Fibroblast of lung (primary cell): ENCODE data around the gene C12orf60. TPM values are rescaled to one million over a fixed set of nuclear protein-coding genes. Genes with fewer than 3 reads are reported as not detected.

ENCODE experiments used
- DNase-seq, 2 donors: peaks; one replicate each; pipeline versions ENCODE4 v3.0.0 to v3.0.0-alpha.2; 2010; ENCODE audit warnings: low read depth in 2 of 2
- H2AFZ ChIP-seq: 2 replicates; pipeline ENCODE4 v1.5.1; 2012; ENCODE audit warnings: low read length, control low read depth, inconsistent platforms
- H3K27ac ChIP-seq: 2 replicates; pipeline ENCODE4 v1.5.1; 2011; ENCODE audit warnings: low read length, control low read depth; ENCODE audit not compliant: insufficient read depth
- H3K27me3 ChIP-seq: 2 replicates; pipeline ENCODE4 v1.5.1; 2011; ENCODE audit warnings: mild to moderate bottlenecking, low read length; ENCODE audit not compliant: control insufficient read depth, insufficient read depth
- H3K36me3 ChIP-seq: 2 replicates; pipeline ENCODE4 v1.5.1; 2011; ENCODE audit warnings: low read length; ENCODE audit not compliant: control insufficient read depth, insufficient read depth
- H3K4me1 ChIP-seq: 2 replicates; pipeline ENCODE4 v1.5.1; 2011; ENCODE audit warnings: low read length; ENCODE audit not compliant: control insufficient read depth, insufficient read depth; ENCODE audit errors: extremely low read depth
- H3K4me2 ChIP-seq: 2 replicates; pipeline ENCODE4 v1.5.1; 2011; ENCODE audit warnings: low read length, control low read depth; ENCODE audit not compliant: insufficient read depth; ENCODE audit errors: extremely low read depth
- H3K4me3 ChIP-seq, 4 experiments: fragments of 200-600 bp in 1 of 4; sonication (generic) in 1 of 4; replicated peaks in 1 of 4; 2 replicates each; pipeline ENCODE4 v1.5.1; 2011 to 2016; ENCODE audit warnings: low read length in 4 of 4, low read depth in 3 of 4, mild to moderate bottlenecking in 3 of 4, control low read depth in 2 of 4, inconsistent platforms in 1 of 4, mixed read lengths in 1 of 4; ENCODE audit not compliant: insufficient read depth in 1 of 4; ENCODE audit errors: control extremely low read depth in 1 of 4
- H3K79me2 ChIP-seq: 2 replicates; pipeline ENCODE4 v1.5.1; 2012; ENCODE audit warnings: mild to moderate bottlenecking, low read length, inconsistent platforms; ENCODE audit not compliant: control insufficient read depth, insufficient read depth
- H3K9ac ChIP-seq: 2 replicates; pipeline ENCODE4 v1.5.1; 2011; ENCODE audit warnings: mild to moderate bottlenecking, low read length, control low read depth; ENCODE audit not compliant: insufficient read depth
- H3K9me3 ChIP-seq: 2 replicates; pipeline ENCODE4 v1.5.1; 2012; ENCODE audit warnings: low read depth, low read length; ENCODE audit not compliant: control insufficient read depth, insufficient read depth
- H4K20me1 ChIP-seq: 2 replicates; pipeline ENCODE4 v1.5.1; 2011; ENCODE audit warnings: low read length; ENCODE audit not compliant: control insufficient read depth, insufficient read depth; ENCODE audit errors: extremely low read depth
- EZH2 ChIP-seq: IDR thresholded peaks from 2 replicates; pipeline ENCODE4 v1.5.1; 2012; ENCODE audit warnings: low read length, control low read depth, mild to moderate bottlenecking; ENCODE audit errors: missing control alignments
- polyA plus RNA-seq, 2 donors: library from polyadenylated mRNA; depleted of rRNA in 1 of 2; stranded (reverse) in 1 of 2; unstranded in 1 of 2; fragments of >200 nt; gene quantifications; 2 replicates each; pipeline ENCODE4 v1.2.1, GENCODE V29; 2011 to 2012; ENCODE audit warnings: missing spikeins in 1 of 2
- total RNA-seq: library from RNA; depleted of rRNA; stranded (reverse); fragments of >200 nt; gene quantifications from 2 replicates; pipeline ENCODE4 v1.2.1, GENCODE V29; 2014
- TF ChIP-seq, protein P1 (sequence below), 2 donors: IDR thresholded peaks in 1 of 2; conservative IDR thresholded peaks in 1 of 2; 1 replicate in 1 of 2; 2 replicates in 1 of 2; pipeline ENCODE4 v1.5.1; 2011 to 2012; ENCODE audit warnings: low read length in 2 of 2, control low read depth in 1 of 2, inconsistent platforms in 1 of 2, low read depth in 1 of 2, mild to moderate bottlenecking in 1 of 2

Gene C12orf60
- total and polyA plus RNA-seq, 2 donors (not counting 1 experiment from before 2014, with no cell fraction given), result 1.1 to 1.5 TPM

DNA sequence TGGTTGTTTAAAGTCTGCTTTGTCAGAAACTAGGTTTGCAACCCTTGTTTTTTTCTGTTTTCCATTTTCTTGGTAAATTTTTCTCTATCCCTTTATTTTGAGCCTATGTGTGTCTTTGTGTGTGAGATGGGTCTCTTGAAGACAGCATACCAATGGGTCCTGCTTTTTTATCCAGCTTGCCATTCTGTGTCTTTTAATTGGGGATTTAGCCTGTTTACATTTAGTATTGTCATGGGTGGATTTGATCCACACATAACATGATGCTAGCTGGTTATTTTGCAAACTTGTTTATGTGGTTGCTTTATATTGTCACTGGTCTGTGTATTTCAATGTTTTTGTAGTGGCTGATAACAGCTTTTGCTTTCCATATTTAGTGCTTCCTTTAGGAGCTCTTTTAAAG, 57.0 kb downstream of the C12orf60 start:
- Histone ChIP-seq H2AFZ (no peak overlapping the region), H3K4me3 (no peak overlapping the region), H4K20me1 (no peaks in the 10 kb centered on the region), H3K36me3 (no peaks in the 10 kb centered on the region), H3K9ac (no peak overlapping the region), H3K27ac (no peak overlapping the region), H3K27me3 (no peaks in the 10 kb centered on the region), H3K4me2 (no peak overlapping the region), H3K4me1 (no peaks in the 10 kb centered on the region), H3K9me3 (no peaks in the 10 kb centered on the region), H3K79me2 (no peaks in the 10 kb centered on the region)
- no peak for DNase-seq
- no peak for TF ChIP-seq EZH2
- TF ChIP-seq, protein P1, sequence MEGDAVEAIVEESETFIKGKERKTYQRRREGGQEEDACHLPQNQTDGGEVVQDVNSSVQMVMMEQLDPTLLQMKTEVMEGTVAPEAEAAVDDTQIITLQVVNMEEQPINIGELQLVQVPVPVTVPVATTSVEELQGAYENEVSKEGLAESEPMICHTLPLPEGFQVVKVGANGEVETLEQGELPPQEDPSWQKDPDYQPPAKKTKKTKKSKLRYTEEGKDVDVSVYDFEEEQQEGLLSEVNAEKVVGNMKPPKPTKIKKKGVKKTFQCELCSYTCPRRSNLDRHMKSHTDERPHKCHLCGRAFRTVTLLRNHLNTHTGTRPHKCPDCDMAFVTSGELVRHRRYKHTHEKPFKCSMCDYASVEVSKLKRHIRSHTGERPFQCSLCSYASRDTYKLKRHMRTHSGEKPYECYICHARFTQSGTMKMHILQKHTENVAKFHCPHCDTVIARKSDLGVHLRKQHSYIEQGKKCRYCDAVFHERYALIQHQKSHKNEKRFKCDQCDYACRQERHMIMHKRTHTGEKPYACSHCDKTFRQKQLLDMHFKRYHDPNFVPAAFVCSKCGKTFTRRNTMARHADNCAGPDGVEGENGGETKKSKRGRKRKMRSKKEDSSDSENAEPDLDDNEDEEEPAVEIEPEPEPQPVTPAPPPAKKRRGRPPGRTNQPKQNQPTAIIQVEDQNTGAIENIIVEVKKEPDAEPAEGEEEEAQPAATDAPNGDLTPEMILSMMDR (conservative IDR thresholded peaks at IDR 0.05 in 1 of 2, IDR thresholded peaks at IDR 0.05 in 1 of 2; ENCODE audit: low read depth in 1 of 2, low read length in 2 of 2), result no peak

DNA sequence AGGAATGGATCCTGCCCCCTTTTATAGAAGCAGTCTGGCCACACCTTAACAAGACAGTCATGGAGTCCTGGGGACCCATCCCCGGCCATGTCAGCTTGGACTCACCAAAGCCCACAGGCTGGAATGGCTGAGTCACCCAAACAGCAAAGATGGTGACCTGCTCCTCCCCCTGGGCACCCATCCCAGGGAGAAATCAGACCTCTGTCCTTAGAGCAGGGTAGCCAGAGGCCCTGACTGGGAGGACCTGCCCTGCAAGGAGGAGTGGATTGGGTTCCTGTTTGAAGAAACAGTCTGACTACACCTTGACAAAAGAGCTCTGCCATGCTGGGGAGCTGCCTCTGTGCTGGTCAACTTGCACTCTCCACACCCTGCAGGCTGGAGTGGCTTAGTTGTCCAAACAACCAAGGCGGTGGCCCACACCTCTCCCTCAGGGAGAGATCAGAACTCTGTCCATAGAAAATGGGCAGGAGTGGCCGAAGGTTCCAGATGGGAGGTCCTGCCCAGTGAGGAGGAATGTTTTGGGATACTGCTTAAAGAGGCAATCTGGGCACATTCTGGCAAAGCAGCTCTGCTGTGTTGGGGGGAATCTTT, 65.5 kb downstream of the C12orf60 start:
- Histone ChIP-seq H3K4me3 (no peak overlapping the region), H2AFZ (no peak overlapping the region), H3K79me2 (no peaks in the 10 kb centered on the region), H3K9ac (no peak overlapping the region), H3K4me1 (no peaks in the 10 kb centered on the region), H3K36me3 (no peaks in the 10 kb centered on the region), H3K27me3 (no peaks in the 10 kb centered on the region), H4K20me1 (no peaks in the 10 kb centered on the region), H3K27ac (no peak overlapping the region), H3K9me3 (no peaks in the 10 kb centered on the region), H3K4me2 (no peak overlapping the region)
- peak in 1 of 2 donors; percentile 27 for DNase-seq
- TF ChIP-seq, protein P1 (conservative IDR thresholded peaks at IDR 0.05 in 1 of 2, IDR thresholded peaks at IDR 0.05 in 1 of 2; ENCODE audit: low read depth in 1 of 2, low read length in 2 of 2), result no peak
- no peak for TF ChIP-seq EZH2

DNA sequence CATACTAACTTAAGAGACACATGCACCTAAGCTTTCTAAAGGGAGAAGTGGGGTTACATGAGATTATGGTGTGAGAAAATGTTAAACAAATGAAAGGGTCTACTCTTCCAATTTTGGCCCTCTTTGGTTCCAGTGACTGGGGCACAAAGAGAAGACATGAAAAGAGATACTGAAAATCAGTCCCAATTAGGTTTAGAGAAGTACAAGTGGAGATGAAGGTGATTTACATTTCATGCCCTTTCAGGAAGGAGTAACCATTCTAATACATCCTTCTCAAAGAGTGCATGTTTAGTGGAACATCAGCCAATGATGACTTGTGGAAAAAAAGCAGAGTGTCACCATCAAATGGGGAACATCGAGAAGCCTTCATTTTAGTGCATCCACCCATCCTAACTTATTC, 67.8 kb downstream of the C12orf60 start:
- no peaks in the 10 kb centered on the region for H3K27me3 ChIP-seq
- H3K9ac ChIP-seq, result no peak overlapping the region

More for the DNA sequence above, 67.8 kb downstream of the C12orf60 start:
- Histone ChIP-seq H3K4me3 (no peak overlapping the region), H3K4me2 (no peak overlapping the region), H2AFZ (no peak overlapping the region), H3K36me3 (no peaks in the 10 kb centered on the region), H3K27ac (no peak overlapping the region), H3K4me1 (no peaks in the 10 kb centered on the region), H3K79me2 (no peaks in the 10 kb centered on the region), H4K20me1 (no peaks in the 10 kb centered on the region), H3K9me3 (no peaks in the 10 kb centered on the region)
- no peak for DNase-seq
- TF ChIP-seq EZH2, result no peak
- TF ChIP-seq, protein P1 (conservative IDR thresholded peaks at IDR 0.05 in 1 of 2, IDR thresholded peaks at IDR 0.05 in 1 of 2; ENCODE audit: low read depth in 1 of 2, low read length in 2 of 2), result no peak
